ENCODE measurements around the gene ZNF467.

ZNF467 gene

DNA sequence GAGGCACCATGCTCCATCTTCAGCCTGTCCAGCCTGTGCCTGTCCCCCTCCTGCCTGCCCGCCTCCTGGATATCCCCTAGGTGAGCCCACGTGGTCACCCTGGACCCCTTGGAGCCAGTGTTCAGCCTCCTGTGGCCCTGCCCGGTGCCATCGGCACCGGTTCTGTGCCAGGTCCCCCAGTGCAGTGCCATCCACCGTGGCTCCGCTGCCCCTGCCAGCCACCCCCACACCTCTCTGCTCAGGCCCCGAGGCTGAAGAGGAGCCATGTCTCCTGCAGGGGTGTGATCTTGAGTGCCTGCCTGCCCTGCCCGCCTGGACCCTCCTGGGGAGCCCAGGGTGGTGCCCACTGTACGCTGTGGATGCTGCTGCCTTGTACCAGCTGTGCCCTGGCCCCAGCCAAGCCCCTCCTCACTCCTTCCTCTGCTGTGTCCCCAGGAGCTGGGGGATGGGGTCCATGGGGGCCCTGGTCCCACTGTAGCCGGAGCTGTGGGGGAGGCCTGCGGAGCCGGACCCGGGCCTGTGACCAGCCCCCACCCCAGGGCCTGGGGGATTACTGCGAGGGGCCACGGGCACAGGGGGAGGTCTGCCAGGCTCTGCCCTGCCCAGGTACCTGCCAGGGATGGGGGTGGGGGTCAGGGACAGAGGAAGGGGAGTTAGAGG is 38.6 kb upstream of the ZNF467 start:
- no peak for DNase-seq
- H3K27ac ChIP-seq, result no peak overlapping the region
- no peaks in the 10 kb centered on the region for H3K36me3 ChIP-seq
- no peak overlapping the region for H3K4me3 ChIP-seq (ENCODE audit: low read depth, low read length)
- no peaks in the 10 kb centered on the region for H3K27me3 ChIP-seq (ENCODE audit: insufficient read depth, low read depth, severe bottlenecking)
- TF ChIP-seq, protein P1, sequence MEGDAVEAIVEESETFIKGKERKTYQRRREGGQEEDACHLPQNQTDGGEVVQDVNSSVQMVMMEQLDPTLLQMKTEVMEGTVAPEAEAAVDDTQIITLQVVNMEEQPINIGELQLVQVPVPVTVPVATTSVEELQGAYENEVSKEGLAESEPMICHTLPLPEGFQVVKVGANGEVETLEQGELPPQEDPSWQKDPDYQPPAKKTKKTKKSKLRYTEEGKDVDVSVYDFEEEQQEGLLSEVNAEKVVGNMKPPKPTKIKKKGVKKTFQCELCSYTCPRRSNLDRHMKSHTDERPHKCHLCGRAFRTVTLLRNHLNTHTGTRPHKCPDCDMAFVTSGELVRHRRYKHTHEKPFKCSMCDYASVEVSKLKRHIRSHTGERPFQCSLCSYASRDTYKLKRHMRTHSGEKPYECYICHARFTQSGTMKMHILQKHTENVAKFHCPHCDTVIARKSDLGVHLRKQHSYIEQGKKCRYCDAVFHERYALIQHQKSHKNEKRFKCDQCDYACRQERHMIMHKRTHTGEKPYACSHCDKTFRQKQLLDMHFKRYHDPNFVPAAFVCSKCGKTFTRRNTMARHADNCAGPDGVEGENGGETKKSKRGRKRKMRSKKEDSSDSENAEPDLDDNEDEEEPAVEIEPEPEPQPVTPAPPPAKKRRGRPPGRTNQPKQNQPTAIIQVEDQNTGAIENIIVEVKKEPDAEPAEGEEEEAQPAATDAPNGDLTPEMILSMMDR (IDR thresholded peaks at IDR 0.05; ENCODE audit: low read depth, low read length), result no peak
- H3K9me3 ChIP-seq (ENCODE audit: severe bottlenecking), result no peaks in the 10 kb centered on the region

DNA sequence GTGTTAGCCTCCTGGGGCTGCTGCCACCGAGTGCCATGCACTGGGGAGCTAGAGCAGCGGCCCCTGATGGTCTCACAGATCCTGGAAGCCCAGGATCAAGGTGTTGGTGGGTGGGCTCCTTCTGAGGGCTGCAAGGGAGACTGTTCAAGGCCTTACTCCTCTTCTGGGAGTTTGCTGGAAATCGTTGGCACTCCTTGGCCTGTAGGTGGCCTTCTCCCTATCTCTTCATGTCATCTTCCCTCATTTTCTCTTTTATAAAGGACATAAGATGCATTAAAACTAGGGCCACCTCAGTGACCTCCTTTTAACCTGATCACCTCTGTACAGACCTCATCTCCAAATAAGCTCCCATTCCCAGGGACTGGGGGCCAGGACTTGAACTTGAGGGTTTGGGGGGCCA is 37.8 kb upstream of the ZNF467 start:
- H3K27ac ChIP-seq, result no peak overlapping the region
- no peak for DNase-seq
- H3K36me3 ChIP-seq, result no peaks in the 10 kb centered on the region
- TF ChIP-seq, protein P1 (IDR thresholded peaks at IDR 0.05; ENCODE audit: low read depth, low read length), result peak; percentile 74
- no peaks in the 10 kb centered on the region for H3K9me3 ChIP-seq (ENCODE audit: severe bottlenecking)
- no peaks in the 10 kb centered on the region for H3K27me3 ChIP-seq (ENCODE audit: insufficient read depth, low read depth, severe bottlenecking)
- no peak overlapping the region for H3K4me3 ChIP-seq (ENCODE audit: low read depth, low read length)

DNA sequence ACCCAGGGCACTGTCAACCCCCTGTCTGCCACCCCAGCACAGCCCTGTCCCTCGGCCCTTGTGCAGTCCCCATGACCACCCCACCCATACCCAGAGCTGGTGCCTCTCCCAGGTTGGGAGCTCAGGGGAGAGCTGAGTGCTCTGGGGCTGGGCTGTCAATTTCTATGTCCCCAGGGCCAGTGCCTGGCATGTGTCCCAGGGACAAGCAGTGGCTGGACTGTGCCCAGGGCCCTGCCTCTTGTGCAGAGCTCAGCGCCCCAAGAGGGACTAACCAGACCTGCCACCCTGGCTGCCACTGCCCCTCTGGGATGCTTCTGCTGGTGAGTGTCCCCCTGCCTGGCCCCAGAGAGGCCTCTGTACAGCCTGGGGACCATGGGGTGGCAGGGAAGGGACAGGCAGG is 35.8 kb upstream of the ZNF467 start:
- Histone ChIP-seq H3K9me3 (ENCODE audit: severe bottlenecking) (no peaks in the 10 kb centered on the region), H3K27ac (no peak overlapping the region), H3K27me3 (ENCODE audit: insufficient read depth, low read depth, severe bottlenecking) (no peaks in the 10 kb centered on the region), H3K4me3 (ENCODE audit: low read depth, low read length) (no peak overlapping the region), H3K36me3 (no peaks in the 10 kb centered on the region)
- TF ChIP-seq, protein P1 (IDR thresholded peaks at IDR 0.05; ENCODE audit: low read depth, low read length), result no peak
- DNase-seq, result no peak

DNA sequence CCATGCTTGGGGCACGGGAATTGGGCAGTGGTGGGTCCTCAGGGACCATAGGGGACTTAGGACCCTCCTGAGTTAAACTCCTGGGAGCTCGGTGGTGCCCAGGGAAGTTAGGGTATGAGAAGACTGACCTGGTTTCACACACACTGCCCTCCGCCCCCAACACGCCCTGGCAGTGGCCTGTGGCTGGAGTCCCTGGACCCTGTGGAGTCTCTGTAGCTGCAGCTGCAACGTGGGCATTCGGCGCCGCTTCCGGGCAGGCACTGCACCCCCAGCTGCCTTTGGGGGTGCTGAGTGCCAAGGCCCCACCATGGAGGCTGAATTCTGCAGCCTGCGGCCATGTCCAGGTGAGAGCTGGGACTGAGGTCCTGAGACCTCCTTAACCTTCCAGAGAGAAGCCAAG is 34.9 kb upstream of the ZNF467 start:
- Histone ChIP-seq H3K9me3 (ENCODE audit: severe bottlenecking) (no peaks in the 10 kb centered on the region), H3K27me3 (ENCODE audit: insufficient read depth, low read depth, severe bottlenecking) (no peaks in the 10 kb centered on the region), H3K36me3 (no peaks in the 10 kb centered on the region), H3K27ac (no peak overlapping the region), H3K4me3 (ENCODE audit: low read depth, low read length) (no peak overlapping the region)
- TF ChIP-seq, protein P1 (IDR thresholded peaks at IDR 0.05; ENCODE audit: low read depth, low read length), result no peak
- no peak for DNase-seq

DNA sequence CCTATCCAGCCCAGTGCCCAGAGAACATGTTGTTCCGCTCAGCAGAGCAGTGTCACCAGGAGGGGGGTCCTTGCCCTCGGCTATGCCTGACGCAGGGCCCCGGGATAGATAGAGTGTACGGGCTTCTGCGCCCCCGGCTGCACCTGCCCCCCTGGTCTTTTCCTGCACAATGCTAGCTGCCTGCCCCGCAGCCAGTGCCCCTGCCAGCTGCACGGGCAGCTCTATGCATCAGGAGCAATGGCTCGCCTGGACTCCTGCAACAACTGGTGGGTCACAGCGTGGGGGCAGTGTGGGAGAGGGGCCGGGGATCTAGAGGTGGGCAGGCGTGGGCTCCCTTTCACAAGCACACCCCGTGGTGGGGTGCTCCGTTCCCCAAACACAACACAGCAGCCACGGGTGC is 33.3 kb upstream of the ZNF467 start:
- H3K27me3 ChIP-seq (ENCODE audit: insufficient read depth, low read depth, severe bottlenecking), result no peaks in the 10 kb centered on the region
- no peaks in the 10 kb centered on the region for H3K9me3 ChIP-seq (ENCODE audit: severe bottlenecking)
- no peaks in the 10 kb centered on the region for H3K36me3 ChIP-seq
- H3K4me3 ChIP-seq (ENCODE audit: low read depth, low read length), result no peak overlapping the region
- H3K27ac ChIP-seq, result no peak overlapping the region
- no peak for DNase-seq
- TF ChIP-seq, protein P1 (IDR thresholded peaks at IDR 0.05; ENCODE audit: low read depth, low read length), result no peak

DNA sequence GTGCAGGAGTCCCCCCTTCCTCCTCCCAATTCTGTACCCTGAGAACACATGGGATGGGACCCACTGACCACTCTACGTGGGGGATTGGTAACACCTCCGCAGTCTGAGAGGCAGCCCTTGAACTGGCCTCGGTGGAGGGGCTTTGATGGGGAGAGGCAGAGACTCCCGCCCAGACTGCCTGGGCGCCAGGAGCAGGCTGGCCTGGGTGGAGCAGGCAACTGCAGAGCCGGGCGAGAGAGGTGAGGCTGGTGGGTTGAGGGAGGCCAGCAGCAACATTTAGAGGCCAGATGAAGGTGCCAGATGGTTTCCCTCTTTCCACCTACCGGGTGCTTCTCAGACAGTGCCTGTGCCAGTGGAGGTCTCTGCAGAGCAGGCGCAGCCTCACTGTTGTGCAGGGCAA is 30.7 kb upstream of the ZNF467 start:
- Histone ChIP-seq H3K9me3 (ENCODE audit: severe bottlenecking) (no peaks in the 10 kb centered on the region), H3K36me3 (no peaks in the 10 kb centered on the region), H3K27me3 (ENCODE audit: insufficient read depth, low read depth, severe bottlenecking) (no peaks in the 10 kb centered on the region), H3K4me3 (ENCODE audit: low read depth, low read length) (no peak overlapping the region), H3K27ac (no peak overlapping the region)
- TF ChIP-seq, protein P1 (IDR thresholded peaks at IDR 0.05; ENCODE audit: low read depth, low read length), result no peak
- no peak for DNase-seq

All from WERI-Rb-1 (cell line).